ENCODE results near the gene AOX1.
"Not testable (repeated sequence)": the region's sequence is repeated elsewhere in the genome, so short reads cannot be mapped to it uniquely, and the experiment has no call there.

AOX1 gene

DNA sequence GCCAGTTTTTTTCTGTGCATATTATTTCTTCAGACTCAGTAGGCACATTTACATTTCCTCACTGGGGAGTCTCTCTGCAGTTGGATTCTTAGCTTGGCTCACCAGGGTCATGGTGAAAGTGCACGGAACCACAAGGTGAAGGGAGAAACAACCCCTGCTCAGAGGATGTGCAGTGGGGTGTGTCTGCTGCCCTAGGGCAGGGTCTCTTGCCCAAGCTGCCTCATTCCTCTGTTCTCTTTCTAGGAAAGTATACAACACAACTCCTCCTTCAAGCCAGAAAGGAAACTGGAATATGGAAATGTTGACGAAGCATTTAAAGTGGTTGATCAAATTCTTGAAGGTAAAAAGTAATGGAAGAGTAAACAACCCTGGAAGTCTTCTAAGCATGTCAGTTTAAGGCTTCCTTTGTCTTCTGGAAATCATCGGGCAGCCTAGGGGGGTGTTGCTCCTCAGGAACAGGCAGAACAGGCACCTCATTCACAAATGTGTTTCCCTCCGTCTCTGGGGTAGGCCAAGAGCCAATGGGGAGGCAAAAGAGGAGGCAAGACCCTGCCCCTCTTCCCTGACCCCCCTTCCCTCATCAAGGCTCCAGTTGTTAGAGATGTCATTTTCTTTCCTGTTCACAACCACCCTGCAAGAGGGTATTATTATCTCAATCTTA, 41.4 kb downstream of the AOX1 start:
- Histone ChIP-seq H3K4me3 (no peak overlapping the region), H3K9me3 (no peaks in the 10 kb centered on the region), H3K27ac (no peak overlapping the region), H3K4me1 (no peaks in the 10 kb centered on the region), H3K36me3 (peaks cover 0 to 39% (median 0%) of the 10 kb centered on the region in 3 donors), H3K27me3 (no peaks in the 10 kb centered on the region)
- intact Hi-C loops (cut with DNase I; ENCODE audit: low total_unique reads), result no loop called here
- TF ChIP-seq CTCF (IDR thresholded peaks at IDR 0.05), result no peak
- no peak for DNase-seq

DNA sequence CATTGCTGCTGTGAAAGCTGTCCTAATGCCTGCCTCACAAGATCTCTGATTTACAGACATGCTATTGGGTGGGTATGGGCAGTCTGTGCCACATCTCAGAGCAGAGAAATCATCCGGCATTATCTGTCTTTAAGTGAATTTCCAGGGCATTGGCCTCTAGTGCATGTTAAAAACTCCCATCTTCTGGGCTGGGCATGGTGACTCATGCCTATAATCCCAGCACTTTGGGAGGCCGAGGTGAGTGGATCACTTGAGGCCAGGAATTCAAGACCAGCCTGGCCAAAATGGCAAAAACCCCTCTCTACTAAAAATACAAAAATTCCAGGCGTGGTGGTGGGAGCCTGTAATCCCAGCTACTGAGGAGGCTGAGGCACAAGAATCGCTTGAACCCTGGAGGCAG, 42.6 kb downstream of the AOX1 start:
- H3K9me3 ChIP-seq; DNase-seq; H3K4me3 ChIP-seq; H3K27ac ChIP-seq; H3K27me3 ChIP-seq; intact Hi-C loops (cut with DNase I; ENCODE audit: low total_unique reads); H3K4me1 ChIP-seq: not testable (repeated sequence)
- H3K36me3 ChIP-seq, result peaks cover 0 to 35% (median 0%) of the 10 kb centered on the region in 3 donors

DNA sequence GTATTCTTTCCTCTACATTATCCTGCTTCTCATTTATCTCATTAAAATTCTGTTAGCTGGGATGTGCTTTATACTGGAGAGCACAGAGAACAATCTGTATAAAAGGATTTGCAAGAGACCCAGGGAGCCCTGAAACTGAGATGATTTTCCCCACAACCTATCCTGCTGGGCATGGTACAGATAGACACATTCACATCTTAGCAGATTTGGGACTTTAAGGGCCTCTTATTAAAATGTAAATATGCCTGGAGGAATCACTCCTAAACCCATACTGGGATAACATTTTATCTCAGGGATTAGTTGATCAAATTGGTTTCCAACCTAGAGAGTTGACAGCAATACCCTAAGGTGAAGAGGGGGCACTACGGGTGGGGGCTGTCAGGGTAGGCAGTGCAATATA, 45.5 kb downstream of the AOX1 start:
- intact Hi-C loops (cut with DNase I; ENCODE audit: low total_unique reads), result no loop called here
- H3K27me3 ChIP-seq, result no peaks in the 10 kb centered on the region
- no peak for DNase-seq
- peaks cover 0 to 4% (median 0%) of the 10 kb centered on the region in 3 donors for H3K9me3 ChIP-seq
- no peak overlapping the region for H3K4me3 ChIP-seq
- no peaks in the 10 kb centered on the region for H3K4me1 ChIP-seq
- no peak for TF ChIP-seq CTCF (IDR thresholded peaks at IDR 0.05)
- H3K27ac ChIP-seq, result no peak overlapping the region
- H3K36me3 ChIP-seq, result peaks cover 0 to 34% (median 0%) of the 10 kb centered on the region in 3 donors

GRCh38 chr2:200634231-200634964, 48.6 kb downstream of the AOX1 start:
- Histone ChIP-seq H3K4me3 (no peak overlapping the region), H3K27ac (no peak overlapping the region), H3K9me3 (peaks cover 0 to 4% (median 0%) of the 10 kb centered on the region in 3 donors), H3K36me3 (peaks cover 0 to 27% (median 0%) of the 10 kb centered on the region in 3 donors), H3K4me1 (no peaks in the 10 kb centered on the region), H3K27me3 (no peaks in the 10 kb centered on the region)
- no peak for TF ChIP-seq CTCF (IDR thresholded peaks at IDR 0.05)
- DNase-seq, result no peak
- intact Hi-C loops (cut with DNase I; ENCODE audit: low total_unique reads), result no loop called here

DNA sequence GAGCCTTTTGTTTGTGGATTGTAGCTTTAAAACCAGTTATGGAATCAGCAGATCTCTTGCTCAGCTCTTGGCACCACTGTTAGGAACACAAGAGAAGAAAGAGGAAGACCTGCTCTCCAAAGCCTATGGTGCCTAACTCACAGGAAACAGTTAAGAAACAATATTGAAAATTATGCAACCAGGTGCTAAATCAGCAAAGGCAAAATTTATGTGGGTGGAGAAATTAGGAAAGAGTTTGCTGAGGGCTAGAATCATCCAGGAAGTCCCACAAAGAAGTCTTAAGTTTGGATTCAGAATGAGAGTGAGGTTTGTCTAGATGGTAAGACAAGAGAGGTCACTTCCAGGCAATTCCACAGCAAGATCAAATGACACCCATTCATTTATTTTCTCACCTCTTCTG, 49.4 kb downstream of the AOX1 start:
- no peak overlapping the region for H3K27ac ChIP-seq
- no peak for DNase-seq
- H3K4me1 ChIP-seq, result no peaks in the 10 kb centered on the region
- no peak for TF ChIP-seq CTCF (IDR thresholded peaks at IDR 0.05)
- H3K27me3 ChIP-seq, result no peaks in the 10 kb centered on the region
- intact Hi-C loops (cut with DNase I; ENCODE audit: low total_unique reads), result no loop called here
- H3K36me3 ChIP-seq, result peaks cover 0 to 27% (median 0%) of the 10 kb centered on the region in 3 donors
- H3K4me3 ChIP-seq, result no peak overlapping the region
- peaks cover 0 to 4% (median 0%) of the 10 kb centered on the region in 3 donors for H3K9me3 ChIP-seq

- no peak for TF ChIP-seq CTCF (IDR thresholded peaks at IDR 0.05)
- Histone ChIP-seq H3K27me3 (no peaks in the 10 kb centered on the region), H3K4me1 (no peaks in the 10 kb centered on the region), H3K27ac (no peak overlapping the region), H3K9me3 (peaks cover 0 to 3% (median 0%) of the 10 kb centered on the region in 3 donors), H3K36me3 (peaks cover 0 to 46% (median 0%) of the 10 kb centered on the region in 3 donors), H3K4me3 (no peak overlapping the region)
- intact Hi-C loops (cut with DNase I; ENCODE audit: low total_unique reads), result no loop called here
- DNase-seq, result no peak
These were observed 52.1 kb downstream of the AOX1 start for GRCh38 chr2:200637901-200638300.
